AG04449 (cell line): ENCODE results near the gene APC2.

Source experiments
- CTCF ChIA-PET: fragments of 350-600 bp; formaldehyde crosslinking; extraction: SDS; loops from one replicate; lab custom pipeline; 2021; ENCODE audit warnings: antibody characterized with exemption; lab: Yijun Ruan, JAX
- POLR2A ChIA-PET: fragments of 400-600, 350-600 bp; formaldehyde crosslinking; extraction: SDS; loops from one replicate; lab custom pipeline; 2020; ENCODE audit warnings: antibody characterized with exemption, inconsistent platforms; lab: Yijun Ruan, JAX
- DNase-seq: peaks from one replicate; pipeline ENCODE4 v3.0.0-alpha.2; 2010; ENCODE audit warnings: low read depth, low spot score
- H3K4me3 ChIP-seq: 2 replicates; pipeline ENCODE4 v1.5.1; 2011; ENCODE audit warnings: low read depth, mild to moderate bottlenecking, control low read depth, low read length
- CTCF ChIP-seq: IDR thresholded peaks from one replicate; pipeline ENCODE4 v1.5.1; 2011; ENCODE audit warnings: mild to moderate bottlenecking, moderate library complexity, low read length, control low read depth, inconsistent platforms; ENCODE audit not compliant: insufficient read depth; ENCODE audit errors: missing control alignments

APC2 gene

DNA sequence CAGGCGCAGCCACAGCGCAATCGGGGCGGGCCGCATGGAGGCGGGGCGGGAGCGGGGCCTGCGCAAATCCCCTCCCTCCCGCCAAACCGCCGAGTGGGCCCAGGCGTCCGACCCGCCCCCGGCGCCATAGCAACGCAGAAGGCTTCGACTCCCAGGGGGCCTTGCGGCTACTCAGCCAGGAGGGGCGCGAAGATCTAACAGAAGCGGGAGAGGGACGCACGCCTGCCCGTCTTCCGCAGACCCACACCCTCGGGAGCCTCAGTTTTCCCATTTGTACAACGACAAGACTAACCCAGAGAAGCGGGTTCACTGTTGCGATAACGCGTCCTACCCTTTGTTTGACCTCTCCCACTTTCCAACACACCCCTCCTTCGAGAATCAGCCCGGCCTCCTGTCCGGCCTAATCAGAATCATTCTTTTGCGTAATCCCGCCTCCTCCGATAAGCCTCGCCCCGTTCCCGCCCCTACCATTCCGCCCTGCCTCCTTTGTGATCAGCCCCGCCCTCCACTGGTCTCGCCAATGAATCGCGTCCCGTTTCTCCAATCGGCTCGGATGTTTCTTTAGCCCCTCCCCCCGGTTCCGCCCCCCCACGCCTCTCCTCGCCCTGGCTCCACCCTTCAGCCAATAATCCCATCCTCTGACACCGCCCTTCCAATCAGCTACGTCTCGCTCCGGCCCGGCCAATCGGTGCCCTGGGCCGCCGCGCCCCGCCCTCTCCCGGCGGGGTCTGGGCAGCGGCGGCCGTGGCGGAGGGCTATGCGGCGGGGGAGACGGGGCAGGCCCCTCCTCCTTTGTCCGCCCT lies 40.6 kb downstream of the APC2 start, which contains the start of gene PCSK4:
Gene PCSK4, minus strand, starts transcription at position 40 of the 803 bp plus-strand sequence. Its CDS starts 4 bp downstream, at position 36.
- peak within 1 kb of the TSS; percentile 72 for H3K4me3 ChIP-seq
- TF ChIP-seq CTCF, result no peak
- peak; percentile 89 for DNase-seq
- ChIA-PET POLR2A (interaction anchor here (0.5 to 0.8 kb wide), 4 partner anchors 19 to 249 kb away, joined by 3 to 5 read pairs (median 4); partner anchors contain the start of gene CIRBP), CTCF (interaction anchor here (1.9 to 2.6 kb wide), 2 partner anchors 12 to 14 kb away, joined by 4 to 9 read pairs; no protein-coding TSS in a partner anchor)

GRCh38 chr19:1491114-1491848 lies 41.4 kb downstream of the APC2 start, which contains the start of gene REEP6:
TSS of gene REEP6 (plus strand) at chr19:1491181. CDS start at chr19:1491270, 89 bp downstream.
- ChIA-PET CTCF (interaction anchor here (1.9 to 2.6 kb wide), 2 partner anchors 12 to 13 kb away, joined by 4 to 9 read pairs; no protein-coding TSS in a partner anchor), POLR2A (interaction anchor here (0.5 to 0.8 kb wide), 4 partner anchors 19 to 249 kb away, joined by 3 to 5 read pairs (median 4); partner anchors contain the start of gene CIRBP)
- DNase-seq, result no peak
- H3K4me3 ChIP-seq, result peak within 1 kb of the TSS; percentile 72
- no peak for TF ChIP-seq CTCF

DNA sequence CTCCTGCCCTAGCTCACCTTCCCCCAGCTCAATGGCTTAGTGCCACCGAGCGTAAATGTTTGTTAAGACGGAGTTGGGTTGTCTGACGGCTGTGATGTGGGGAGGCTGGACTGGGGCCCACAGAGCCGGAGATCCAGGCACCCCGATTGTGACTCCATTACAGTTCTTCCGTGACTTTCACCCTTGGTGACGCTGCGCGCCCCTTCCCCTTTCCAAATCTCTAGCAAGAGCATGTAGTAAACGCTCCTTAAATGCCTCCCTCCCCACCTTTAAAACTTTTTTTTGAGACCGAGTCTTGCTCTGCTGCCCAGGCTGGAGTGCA lies 41.9 kb downstream of the APC2 start:
- DNase-seq, result no peak
- CTCF ChIA-PET, result interaction anchor here (1.9 to 2.6 kb wide), 2 partner anchors 11 to 12 kb away, joined by 4 to 9 read pairs; no protein-coding TSS in a partner anchor
- TF ChIP-seq CTCF, result no peak
- POLR2A ChIA-PET, result no interaction called here
- H3K4me3 ChIP-seq, result no peak overlapping the region; the same call in 1 of the 2 replicates

DNA sequence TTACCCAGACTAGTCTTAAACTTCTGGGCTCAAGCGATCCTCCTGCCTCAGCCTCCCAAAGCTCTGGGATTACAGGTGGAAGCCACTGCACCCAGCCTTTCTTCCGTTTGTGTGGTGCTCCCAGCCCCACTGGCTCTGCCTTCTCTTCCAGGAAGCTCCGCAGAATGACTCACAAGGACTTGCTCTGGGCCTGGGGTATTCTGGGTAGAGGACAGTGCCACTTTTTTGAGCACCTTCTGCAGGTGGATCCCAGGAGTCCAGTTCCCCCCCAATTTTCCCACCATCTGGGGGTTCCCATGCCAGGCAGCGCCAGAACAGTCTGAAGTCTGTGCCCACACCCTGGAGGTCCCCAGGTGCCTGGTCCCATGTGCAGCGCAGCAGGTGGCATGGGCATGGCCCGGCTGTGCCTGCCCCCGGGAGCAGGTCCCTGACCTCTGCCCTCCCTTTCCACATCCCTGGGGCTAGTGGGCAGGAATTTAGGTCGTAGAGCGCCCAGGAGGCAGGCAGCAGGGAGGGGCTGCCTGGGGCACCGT lies 42.6 kb downstream of the APC2 start:
- H3K4me3 ChIP-seq, result no peak overlapping the region
- ChIA-PET CTCF (no interaction called here), POLR2A (no interaction called here)
- no peak for TF ChIP-seq CTCF
- DNase-seq, result no peak

DNA sequence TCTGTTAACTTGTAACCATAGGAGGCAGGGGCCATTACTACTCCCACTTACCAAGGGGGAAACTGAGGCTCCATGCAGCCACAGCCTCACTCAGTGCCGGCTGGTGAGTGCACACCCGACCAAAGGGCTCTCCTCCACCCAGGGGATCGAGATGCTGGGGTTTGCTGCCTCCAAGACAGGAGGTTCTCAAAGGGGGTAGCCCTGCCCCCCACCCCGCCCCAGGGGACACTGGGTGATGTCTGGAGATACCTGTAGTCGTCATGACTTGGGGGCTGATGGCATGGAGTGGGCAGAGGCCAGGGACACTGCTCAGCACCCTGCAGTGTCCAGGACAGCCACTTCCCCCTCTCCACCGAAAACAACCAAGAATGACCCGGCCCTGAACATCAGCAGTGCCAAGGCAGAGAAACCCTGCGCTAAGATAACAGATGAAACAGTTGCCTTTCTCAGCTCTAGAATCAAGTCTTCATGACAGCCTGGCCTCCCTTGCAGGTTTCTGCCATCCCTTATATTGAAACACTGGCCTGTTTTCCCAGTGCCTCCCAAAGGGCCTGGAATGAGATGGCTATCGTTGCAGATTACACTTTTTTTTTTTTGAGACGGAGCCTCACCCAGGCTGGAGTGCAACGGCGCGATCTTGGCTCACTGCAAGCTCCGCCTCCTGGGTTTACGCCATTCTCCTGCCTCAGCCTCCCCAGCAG lies 44.3 kb downstream of the APC2 start:
- ChIA-PET POLR2A (interaction anchor here (0.7 kb wide), 1 partner anchor 380 kb away, joined by 8 read pairs; no protein-coding TSS in a partner anchor), CTCF (interaction anchor here (0.5 to 1.1 kb wide), 3 partner anchors 8 to 298 kb away, joined by 3 to 7 read pairs (median 3); no protein-coding TSS in a partner anchor)
- H3K4me3 ChIP-seq, result no peak overlapping the region
- no peak for TF ChIP-seq CTCF
- DNase-seq, result no peak
